RPMI7951 (cell line): ENCODE results near the gene ERC2. TPM values are rescaled to one million over a fixed set of nuclear protein-coding genes. Genes with fewer than 3 reads are reported as not detected.
A peak's percentile ranks its signal among the peaks of the same experiment; 100 is the strongest.

Source experiments
- DNase-seq: peaks from one replicate; pipeline ENCODE4 v3.0.0-alpha.2; 2012; ENCODE audit warnings: low read depth
- total RNA-seq: library from RNA; depleted of rRNA; stranded (reverse); fragments of >200 nt; shearing (Covaris generic); gene quantifications from 2 replicates; pipeline ENCODE4 v1.2.3, GENCODE V29; 2014

ERC2 gene
- total RNA-seq, 1 experiment from 2014 or later = 0.24 TPM

DNA sequence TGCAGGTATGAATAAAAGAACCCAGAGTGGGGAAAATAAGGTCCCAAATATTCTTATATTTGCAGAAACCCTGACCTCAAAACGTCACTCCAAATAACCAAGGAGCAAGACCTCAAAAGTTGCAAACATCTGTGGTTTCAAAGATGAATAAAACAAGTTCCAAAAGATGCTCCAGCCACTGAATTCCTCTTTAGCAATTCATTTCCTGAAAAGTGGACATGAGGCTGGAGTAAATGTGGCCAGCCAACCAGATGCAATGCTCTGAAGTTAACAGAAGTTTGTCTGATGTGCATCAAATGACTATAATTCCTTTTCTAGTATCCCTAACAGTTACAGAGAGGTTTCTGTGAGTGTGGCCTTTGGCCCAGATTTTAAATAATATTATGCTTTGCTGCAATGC, 910.0 kb downstream of the ERC2 start:
- DNase-seq = peak; percentile 47

- DNase-seq = no peak
Measured at GRCh38 chr3:55557549-55557948, 910.7 kb downstream of the ERC2 start.

DNA sequence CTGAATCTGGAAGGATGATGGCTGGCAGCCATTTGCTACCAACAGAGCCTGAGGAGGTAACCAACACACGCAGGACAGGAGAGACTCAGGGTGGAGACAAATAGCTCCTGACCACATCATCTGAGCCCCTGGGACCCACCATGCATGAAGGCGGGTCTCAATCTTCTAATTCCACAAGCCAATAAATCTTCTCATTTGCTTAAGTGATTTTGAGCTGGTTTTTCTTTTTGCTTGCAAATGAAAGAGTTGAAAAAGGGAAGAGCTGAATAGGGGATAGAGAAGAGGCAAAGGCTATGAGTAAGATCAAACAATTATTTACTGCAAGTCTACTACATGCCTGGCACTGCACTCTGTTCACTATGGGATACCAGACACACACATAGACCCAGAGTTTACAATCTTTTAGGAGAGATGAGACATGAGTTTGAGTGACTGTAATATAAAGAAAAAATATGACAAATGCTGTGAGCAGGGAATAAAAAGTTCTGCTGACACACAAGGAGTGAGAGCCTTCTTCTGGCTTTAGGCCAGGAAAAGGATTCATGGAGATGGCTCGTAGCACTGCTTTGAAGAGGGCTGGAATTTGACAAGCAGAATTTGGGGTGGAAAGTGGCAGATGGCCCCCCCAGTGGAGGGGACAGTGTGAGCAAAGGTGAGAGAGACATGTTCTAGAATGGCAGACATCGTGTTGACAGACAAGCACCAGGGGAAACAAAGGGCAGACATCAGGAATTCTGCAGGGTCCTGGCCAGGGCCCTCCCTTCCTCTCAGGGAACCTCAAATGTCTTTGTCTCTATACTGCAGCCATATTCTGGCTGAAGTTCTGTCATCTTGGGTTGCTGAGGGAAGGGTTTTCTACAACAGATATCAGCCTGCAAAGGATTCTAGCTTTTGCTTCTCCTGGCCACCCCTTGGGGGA, 911.4 kb downstream of the ERC2 start:
- DNase-seq = peak; percentile 39

DNA sequence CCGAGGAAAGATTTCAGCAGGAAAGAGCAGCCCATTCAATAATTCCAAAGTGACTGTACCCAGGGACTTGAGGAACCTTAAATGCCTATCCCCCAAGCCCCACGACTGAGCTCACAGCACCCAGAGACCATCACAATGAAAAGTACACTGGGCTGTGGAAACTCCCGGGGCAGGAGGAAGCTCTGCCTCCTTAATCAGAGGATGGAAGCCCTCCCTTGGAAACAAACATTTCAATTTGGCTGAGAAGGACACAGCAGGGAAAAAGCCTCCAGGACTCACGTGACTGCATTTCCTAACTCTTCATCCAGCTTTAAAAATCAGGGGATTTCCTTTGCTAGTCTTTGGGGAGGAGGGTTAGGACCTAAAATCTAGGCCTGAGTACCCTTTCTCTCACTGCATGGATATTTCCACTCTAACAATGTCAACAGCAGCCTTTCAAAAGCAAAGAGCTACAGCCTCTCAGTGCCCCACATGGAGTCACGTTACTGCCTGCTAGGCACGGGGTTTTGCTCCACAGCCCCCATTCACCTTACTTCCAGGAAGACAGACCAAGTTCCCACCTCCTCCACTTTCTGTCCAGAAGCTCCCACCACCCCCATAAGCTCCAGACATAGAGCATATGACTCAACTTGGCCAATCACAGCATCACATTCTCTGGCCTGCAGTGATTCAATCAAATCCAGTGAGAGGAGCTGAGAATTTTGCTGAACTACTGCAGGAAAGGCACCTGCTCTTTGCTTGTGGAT, 912.2 kb downstream of the ERC2 start:
- DNase-seq = no peak

- no peak for DNase-seq
Measured at GRCh38 chr3:55554634-55555425, 913.4 kb downstream of the ERC2 start.

DNA sequence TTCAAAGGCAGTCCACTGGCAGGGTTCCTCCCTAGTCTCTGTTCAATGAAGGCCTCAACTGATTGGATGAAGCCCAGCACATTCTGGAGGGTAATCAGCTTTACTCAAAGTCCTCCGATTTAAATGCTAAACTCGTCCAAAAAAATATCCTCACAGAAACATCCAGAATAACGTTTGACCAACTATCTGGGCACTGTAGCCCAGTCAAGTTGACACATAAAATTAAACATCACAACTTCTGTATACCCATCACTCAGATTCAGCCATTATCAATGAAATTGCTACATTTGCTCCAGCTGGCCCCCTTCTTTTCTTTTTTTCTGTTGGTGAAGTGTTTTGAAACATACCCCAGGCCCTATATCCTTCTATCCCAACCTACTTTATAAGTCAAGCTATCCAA, 916.6 kb downstream of the ERC2 start:
- no peak for DNase-seq

DNA sequence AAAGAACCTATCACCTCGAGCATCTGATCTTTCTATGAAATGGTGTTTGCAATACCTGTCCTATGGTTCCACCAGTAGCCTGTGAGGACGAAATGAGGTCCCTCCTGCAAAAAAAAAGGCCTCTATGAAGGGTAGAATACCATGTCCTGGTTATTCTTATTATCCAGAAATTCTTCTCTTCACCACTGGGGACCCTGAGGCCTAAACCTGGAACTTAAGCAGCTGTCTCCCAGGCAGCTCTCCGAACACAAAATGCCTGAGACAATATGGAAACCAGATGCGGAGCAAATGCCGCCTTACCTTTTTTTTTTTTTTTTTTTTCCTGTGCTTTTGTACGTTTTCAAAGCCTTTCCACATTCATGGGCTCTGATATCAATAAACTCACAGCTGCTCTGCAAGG, 919.1 kb downstream of the ERC2 start:
- peak; percentile 75 for DNase-seq

DNA sequence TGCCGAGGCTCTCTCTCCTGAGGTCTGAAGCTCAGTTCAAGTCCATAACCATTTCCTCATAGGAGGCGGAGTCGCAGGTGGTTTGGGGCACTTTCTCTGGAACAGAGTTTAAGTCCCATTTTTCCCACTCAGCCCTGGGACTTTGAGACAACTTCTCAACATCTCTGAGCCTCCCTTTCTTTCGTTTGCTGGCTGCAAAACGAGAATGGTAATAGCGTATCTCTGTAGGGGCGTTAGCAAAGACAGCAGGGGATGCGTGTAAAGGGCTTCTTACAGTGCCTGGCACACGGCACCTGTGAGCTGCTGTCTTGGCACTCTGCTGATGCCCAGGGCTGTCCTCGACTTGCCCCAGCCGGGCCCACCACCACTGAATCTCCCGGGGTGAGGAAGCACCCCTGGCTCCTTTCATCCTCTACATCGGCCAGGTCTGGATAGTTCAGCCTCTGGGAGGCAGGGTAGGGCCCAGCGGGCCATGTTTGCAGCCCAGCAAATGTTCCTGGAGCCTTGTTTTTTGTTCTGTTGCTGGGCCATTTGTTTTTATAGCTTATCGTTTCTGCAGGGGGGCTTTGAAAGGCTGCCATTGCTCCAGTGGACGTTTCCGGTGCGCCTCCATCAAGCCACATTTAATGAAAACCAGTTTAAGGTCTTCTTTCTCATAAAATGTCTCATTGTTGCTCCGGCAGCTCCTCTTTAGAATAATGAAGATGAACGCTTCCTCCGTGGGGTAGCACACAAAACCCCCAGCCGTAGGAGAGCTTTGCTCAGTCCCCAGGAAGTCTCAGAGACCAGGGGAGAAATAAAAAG, 921.2 kb downstream of the ERC2 start:
- no peak for DNase-seq

DNA sequence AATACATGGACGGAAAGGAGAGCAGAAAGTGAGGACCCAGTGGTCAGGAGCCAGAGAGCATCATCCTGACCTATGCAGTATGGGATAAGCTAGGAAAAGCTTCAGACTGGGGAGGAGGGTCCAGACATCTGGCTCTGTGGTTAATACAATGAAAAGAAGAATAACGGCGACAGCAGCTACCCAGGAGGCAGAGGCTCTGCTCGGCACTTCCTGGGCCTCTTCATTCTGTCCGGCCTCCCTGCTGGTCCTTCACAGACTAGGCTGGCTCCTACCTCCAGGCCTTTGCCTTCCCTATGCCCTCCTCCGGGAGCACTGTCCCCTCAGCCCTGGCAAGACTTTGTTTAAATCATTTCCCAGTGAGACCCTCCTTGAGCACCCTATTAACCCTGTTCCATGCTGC, 922.3 kb downstream of the ERC2 start:
- no peak for DNase-seq

DNA sequence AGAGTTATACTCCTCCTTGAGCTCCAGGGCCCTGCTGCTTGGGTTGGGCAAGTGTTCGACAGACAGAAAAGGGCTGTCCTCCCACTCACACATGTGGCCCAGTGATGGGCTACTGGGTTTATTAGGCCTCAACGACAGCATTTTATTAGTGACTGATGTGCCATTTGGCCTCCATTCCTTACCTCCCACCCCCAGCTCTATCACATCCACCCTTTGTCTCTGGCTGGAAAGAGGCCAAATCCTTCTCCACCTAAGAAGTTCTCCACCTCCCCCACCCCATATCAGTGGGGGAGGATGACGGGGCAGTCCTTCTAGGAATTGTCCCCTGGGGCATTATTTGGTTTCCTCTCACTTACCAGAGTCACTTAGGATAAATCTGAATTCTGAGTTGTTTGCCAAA, 924.0 kb downstream of the ERC2 start:
- peak; percentile 79 for DNase-seq

DNA sequence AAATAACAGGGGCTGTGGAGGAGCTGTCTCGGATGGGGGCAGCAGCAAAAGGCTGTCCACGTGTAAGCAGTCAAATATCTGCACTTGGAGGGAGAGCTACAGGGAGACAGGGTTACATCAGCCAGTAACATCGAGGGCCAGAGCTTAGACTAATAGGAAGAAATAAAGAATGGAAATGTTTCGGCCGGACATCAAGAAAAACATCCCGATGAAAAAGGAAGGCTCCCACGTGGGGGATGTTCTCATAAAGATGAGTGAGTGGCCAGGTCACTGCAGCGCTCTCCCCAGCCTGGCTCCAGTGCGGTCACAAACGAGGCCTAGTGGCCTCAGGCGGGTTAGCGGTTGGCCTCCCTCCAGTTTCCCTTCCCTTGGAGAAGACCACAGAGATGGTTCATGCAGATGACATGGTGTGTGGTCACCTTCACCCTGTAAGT, 925.1 kb downstream of the ERC2 start:
- peak; percentile 99 for DNase-seq

- peak; percentile 24 for DNase-seq
Measured at GRCh38 chr3:55541456-55541855, 926.8 kb downstream of the ERC2 start.

DNA sequence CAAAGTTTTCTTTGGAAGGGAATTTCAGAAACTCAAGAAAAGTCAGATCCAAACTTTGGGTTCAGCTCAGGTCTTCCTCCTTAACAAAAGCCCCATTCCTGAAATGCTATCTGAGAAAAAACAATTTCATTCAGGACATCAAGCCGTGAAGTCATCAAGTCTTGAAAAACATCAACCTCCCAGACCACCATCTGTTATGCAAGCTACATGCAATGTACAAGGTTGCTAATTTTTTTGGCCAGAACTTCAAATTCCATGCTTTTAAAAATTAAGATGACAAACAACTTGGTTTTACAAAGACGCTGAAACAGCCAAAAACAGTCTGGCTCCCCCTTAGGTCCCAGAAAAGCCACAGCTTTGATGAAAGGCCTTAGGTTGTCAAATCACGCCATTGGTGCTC, 927.3 kb downstream of the ERC2 start:
- DNase-seq = no peak

DNA sequence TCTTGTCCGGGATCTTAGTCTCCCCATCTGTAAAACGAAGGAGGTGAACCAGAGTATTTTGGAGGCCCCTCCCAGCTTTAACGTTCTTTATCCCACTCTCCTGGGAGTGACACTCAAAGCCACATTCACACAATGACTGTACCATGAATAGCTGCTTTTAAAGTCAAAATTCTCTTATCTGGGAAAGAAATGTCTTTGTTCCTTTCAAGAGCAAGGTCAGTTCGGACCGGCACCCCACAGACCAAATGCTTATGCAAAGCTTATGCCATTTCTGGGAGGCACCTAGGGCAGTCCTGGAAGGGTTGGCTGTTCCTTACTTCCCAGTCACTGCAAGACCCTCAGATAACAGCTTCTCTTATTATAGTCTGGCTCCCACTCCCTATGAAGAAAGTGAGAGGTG, 927.7 kb downstream of the ERC2 start:
- no peak for DNase-seq

DNA sequence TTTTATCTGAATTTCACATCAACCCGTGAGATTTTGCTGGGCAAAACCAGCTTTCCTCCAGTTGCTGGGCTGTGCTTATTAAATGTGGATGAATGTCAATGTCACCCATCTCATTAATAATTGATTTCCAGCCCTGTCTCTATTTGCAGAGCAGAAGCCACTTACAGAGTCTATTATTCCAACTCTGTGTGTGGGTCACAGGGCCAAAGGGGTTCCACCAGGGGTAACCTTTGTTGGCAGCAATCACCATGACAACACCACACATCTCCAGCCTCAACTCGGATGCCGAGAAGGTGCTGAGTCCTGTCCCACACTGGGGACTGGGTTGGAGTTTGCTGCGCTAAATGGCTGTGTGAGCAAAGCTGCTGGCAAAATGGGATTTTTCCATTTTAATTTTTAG, 930.1 kb downstream of the ERC2 start:
- no peak for DNase-seq

DNA sequence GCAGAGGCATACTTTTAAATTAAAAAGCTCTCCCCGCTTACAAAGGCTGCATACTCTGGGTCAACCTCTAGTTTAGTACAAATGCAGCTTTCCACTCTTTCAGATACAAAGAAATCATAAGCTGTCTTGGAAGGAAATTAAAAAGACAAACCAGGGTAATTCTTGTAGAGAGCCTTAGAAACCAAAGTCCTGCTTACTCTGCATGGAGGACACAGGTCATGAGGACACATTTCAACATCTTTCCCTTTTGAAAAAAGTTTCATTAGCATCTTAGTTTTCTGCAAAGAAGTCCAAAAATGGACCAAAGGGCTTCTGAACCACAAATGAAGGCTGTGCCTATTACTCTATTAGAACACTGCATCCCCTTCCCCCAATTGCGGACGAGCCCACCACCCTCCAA, 930.7 kb downstream of the ERC2 start:
- DNase-seq = no peak

- no peak for DNase-seq
Measured at GRCh38 chr3:55537129-55537528, 931.1 kb downstream of the ERC2 start.

GRCh38 chr3:55534876-55535275, 933.4 kb downstream of the ERC2 start:
- no peak for DNase-seq

GRCh38 chr3:55532806-55533205, 935.5 kb downstream of the ERC2 start:
- peak; percentile 28 for DNase-seq

GRCh38 chr3:55531321-55531720, 936.9 kb downstream of the ERC2 start:
- no peak for DNase-seq

GRCh38 chr3:55527361-55527760, 940.9 kb downstream of the ERC2 start:
- no peak for DNase-seq
